MM.1S (cell line): ENCODE data around the gene FAM50A.

Source experiments
- CTCF ChIP-seq: fragments of 300-600 bp; sonication (generic); IDR thresholded peaks from 2 replicates; pipeline ENCODE4 v1.5.1; 2016; ENCODE audit warnings: antibody characterized with exemption, low read length, mixed read lengths
- EZH2 ChIP-seq: fragments of 300-600 bp; sonication (generic); optimal IDR thresholded peaks from 2 replicates; pipeline ENCODE3; 2017; ENCODE audit warnings: low read depth, mild to moderate bottlenecking, antibody characterized with exemption, low read length, mixed read lengths
- EZH2phosphoT487 ChIP-seq: fragments of 300-600 bp; sonication (generic); IDR thresholded peaks from 2 replicates; pipeline ENCODE4 v1.6.1; 2018; ENCODE audit warnings: antibody characterized with exemption, low read length

- no peak for TF ChIP-seq CTCF
- TF ChIP-seq EZH2phosphoT487, result no peak
- TF ChIP-seq EZH2, result no peak
Measured at GRCh38 chrX:154469114-154469513, 25.2 kb downstream of the FAM50A start.
